Inflammatory macrophage (primary cell): ENCODE measurements around the gene RBM44.
"Not testable (repeated sequence)": the region's sequence is repeated elsewhere in the genome, so short reads cannot be mapped to it uniquely, and the experiment has no call there.

ENCODE experiments used
- DNase-seq, 2 donors: peaks; one replicate each; pipeline ENCODE4 v3.0.0-alpha.2; 2020 to 2022
- total RNA-seq, 18 experiments: gene quantifications; one replicate each; lab custom pipeline; 2026; ENCODE audit warnings: mixed read lengths in 6 of 18, inconsistent platforms in 2 of 18; lab: John Stamatoyannopoulos, UW

RBM44 gene, protein sequence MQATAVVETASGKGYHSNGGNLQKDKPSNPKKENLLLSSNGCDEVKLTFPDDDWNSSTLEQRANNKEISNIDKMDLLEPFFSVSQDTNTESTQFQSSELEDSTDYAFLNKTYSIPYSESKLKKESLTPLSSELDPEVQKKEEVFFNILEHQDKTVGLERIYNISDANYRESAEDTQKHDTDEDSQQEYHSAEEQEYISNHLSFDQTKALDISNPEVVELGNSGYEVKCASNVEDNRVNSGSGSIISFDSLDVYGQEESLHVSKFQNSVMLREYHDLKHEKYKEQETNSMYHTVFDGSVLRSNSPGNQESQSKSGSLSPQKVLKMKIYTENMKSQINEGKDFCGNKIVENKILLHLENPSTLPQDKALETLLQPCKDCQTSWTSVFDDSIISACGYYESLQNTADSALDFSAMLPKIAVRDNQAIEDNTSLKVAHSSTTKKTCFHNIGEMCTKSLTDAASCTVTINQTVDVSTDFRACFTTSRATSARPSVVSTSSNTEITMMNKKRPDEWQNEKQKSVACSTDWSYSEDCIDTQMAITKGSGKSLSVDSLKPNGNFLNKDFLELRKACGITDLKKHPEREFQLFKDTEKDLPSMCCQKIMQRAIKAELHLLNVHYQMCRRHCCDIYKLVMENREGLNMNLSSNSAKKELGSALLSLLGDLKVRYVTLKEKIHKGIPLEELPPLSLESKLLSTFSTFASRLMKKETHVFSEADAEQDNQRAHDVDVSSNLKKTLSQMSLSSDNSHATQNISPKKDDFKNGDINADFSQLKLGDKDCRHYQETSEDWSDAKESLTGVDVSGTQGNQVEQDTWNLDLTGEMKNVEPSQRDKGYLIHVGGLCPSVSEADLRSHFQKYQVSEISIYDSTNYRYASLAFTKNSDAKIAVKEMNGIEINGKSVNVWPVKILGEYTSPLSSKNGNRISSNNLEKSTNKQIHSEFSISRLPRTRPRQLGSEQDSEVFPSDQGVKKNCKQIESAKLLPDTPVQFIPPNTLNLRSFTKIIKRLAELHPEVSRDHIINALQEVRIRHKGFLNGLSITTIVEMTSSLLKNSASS
- total RNA-seq, result 0.75 to 3.8 (median 1.8) reads per million in 18 experiments

DNA sequence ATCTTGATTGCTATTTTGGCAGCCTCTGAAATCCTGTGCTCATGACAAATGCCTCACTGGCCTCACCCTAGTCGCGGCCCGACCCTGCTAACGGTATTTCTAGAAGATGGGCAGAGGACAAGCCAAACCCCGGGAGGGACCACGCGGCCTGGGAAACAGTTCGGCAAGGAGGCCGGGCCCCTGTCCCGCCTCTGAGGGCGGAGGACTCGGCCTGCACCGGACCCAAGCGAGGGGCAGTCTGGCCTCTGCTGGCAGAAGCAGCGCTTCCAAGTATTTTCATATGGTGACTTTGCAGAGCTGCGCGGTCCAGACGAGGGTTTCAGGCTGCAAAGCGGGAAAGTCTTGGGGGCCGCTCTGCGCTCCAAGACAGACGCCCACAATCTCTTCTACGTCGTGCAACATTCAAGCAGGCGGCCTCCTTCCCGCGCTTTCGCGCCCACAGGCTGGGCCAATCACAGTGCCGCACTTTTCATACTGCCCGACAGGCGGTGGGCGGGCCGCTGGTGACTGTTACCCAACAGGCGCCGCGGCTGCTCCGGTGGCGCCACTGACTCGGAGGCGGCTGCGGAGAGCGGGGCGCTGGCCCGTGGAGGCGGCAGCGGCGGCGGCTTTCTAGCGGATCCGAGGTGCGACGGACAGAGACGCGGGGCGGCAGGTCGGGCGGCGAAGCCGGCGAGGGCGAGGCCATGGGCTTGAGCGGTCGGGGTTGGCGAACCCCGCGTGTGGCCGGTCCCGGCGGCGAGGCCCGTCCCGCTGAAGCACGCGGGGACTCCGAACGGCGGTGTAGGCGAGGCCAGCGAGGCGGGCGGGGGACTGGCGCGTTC lies at the start of gene RBM44:
RBM44 (plus strand) TSS at position 544 of the 824 bp plus-strand sequence. CDS start 14,831 bp downstream, outside the sequence.
- no peak for DNase-seq

DNA sequence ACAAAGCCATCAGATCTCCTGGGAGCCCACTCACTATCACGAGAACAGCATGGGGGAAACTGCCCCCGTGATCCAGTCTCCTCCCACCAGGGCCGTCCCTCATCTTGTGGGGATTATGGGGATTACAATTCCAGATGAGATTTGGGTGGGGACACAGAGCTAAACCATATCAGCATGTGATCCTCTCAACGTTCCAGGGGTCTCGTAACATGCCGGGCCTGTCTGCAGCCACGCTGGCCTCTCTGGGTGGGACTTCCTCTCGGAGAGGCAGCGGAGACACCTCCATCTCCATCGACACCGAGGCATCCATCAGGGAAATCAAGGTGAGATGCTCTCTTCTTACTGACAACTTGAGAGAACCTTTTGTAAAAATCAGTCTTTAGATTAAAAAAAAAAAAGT lies 49.6 kb upstream of the RBM44 start:
- DNase-seq, result no peak

DNA sequence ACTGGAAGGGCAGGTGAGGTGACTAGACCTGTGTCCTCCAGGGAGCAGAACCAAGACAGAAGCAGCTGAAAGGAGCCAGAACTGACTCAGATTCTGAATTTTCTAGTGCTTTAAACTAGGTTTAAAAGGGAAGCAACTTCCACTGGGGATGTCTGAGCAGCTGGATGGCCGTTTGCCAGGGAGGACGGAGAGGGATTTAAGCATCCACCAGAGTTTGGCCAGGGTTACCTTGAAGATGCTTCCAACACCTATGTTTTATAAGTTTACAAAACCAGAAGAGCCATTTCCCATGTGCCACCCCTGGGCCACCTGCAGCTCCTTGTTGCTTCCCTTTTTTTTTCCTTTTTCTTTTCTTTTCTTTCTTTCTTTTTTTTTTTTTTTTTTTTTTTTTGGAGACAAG lies 48.6 kb upstream of the RBM44 start:
- no peak for DNase-seq

DNA sequence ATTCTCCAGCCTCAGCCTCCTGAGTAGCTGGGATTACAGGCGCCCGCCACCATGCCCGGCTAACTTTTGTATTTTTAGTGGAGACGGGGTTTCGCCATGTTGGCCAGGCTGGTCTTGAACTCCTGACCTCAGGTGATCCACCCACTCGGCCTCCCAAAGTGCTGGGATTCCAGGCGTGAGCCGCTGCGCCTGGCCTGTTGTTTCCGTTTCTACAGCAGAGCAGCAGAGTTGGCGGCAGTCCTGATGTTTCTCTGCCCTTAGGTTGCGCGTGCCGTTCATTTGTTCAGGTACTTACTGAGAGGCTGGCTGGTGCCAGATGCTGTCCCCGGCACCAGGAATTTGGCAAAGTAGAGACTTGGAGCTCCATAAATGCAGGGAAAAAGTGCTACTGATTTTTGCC lies 48.1 kb upstream of the RBM44 start:
- not testable (repeated sequence) for DNase-seq

DNA sequence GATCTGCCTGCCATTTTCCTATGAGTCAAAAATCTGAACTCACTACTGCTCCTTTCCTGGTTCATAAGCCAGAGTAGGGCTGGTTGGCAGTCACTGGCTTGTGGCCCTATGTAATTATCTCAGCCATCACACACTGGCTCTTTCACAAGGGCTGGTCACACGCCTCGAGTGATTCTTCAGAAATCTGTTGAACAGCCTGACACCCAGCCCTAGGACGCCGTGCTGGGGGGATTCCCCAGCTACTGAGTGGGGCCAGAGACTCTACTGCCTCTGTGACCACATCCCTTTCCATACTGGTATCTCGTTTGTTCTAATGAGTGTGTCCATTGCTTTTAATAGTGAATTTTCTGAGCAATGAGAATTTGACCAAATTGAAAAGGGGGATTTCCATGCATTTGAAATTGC lies 45.8 kb upstream of the RBM44 start:
- DNase-seq, result peak; percentile 77 to 94

DNA sequence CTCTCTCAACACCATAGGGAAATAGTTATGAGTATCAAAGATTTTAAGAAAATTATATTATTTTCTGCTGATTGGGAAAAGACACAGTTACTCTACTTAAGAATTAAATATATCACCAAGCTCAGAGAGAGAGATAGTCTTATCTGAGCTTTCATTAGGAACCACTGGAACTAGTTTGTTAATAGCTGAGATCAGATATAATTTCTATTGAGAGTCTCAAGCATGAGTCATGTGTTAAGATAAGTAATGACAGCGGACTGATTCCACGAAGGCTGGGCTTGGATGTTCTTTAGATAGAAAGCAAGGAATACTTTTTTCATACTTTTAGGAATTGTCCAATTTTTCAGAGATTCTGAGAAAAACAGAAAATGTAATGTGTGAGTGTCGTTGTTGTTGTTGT lies 44.4 kb upstream of the RBM44 start:
- no peak for DNase-seq

DNA sequence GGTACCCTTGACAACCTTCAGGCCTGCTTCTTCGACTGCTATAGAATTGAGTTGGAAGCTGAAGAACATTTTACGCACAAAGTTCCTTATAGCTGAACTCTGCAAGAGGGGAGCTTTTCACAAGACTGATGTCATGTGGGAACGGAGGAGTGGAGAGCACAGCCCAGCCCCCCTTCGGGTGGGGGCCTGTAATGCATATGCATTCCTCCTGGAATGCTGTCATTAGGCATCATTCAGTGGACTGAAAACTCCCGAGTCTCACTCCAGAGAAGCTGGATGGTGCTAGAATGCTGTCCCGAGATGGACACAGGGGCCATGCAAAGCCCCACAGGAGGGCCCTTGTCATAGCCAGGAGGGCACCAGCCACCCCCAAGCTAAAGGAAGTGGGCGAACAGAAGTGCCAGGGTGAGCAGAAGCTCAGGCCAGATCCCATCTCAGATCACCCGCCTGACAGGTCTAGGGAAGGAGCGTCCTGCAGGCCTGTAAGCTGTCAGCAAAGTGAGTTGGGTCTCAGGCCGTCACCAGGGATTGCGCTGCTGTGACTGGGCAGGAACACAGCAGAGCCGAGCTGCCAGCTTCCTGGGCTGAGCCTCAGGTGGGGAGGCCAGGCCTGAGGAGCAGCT lies 43.8 kb upstream of the RBM44 start:
- DNase-seq, result no peak

DNA sequence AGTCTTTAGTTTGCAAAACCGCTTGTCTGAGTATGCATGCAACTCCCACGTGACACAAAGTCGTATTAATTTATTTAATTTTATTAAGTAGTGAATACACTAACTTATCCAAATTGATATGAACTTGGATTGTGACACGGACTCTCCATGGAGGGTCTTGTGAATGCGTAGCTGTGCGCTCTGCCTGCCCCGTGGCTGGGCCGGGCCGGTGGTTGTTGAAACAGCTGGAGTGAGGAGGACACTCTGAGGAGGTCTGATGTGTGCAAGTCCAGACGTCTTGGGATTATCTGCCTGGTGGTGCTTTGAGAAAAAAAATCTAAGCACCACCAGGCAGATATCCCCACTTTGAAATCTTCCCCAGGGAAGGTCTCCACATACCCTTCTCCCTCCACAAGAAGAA lies 41.0 kb upstream of the RBM44 start:
- DNase-seq, result no peak

DNA sequence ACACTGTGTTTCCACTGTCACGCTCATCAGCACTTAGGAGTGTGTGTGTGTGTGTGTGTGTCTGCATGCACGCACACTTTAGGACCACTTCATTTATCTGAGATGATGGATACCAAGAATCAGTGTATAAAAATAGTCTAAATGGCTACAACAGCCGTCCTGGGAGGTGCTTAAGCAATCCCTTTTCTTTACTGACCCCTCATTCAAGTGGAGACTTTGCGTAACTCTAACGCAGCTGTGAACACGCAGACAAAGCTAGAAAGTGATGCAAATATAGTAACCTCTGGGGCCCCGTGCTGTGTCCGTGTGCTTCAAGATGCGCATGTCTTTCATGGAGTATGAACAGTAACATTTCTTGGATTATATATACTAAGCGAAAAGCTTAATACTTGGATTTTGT lies 40.4 kb upstream of the RBM44 start:
- DNase-seq, result no peak

DNA sequence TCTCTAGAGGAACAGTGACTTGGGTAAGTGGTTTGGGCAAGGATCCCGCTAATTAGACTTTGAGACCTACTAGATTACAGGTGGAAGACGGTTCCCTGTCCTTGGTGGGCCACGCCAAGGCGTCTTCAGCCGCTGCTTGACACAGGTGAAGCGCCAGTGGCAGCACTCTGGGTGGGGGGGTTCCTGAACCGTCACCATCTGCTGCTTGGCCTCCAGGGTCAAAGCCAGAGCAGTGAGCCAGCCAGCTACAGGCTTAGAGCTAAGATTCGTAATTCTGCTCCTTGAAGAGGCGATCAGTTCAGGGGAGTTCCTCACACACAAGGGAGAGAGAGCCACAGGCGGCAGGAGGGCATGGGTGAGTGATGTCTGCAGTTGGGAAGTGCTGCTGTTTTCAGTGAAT lies 39.4 kb upstream of the RBM44 start:
- DNase-seq, result no peak

DNA sequence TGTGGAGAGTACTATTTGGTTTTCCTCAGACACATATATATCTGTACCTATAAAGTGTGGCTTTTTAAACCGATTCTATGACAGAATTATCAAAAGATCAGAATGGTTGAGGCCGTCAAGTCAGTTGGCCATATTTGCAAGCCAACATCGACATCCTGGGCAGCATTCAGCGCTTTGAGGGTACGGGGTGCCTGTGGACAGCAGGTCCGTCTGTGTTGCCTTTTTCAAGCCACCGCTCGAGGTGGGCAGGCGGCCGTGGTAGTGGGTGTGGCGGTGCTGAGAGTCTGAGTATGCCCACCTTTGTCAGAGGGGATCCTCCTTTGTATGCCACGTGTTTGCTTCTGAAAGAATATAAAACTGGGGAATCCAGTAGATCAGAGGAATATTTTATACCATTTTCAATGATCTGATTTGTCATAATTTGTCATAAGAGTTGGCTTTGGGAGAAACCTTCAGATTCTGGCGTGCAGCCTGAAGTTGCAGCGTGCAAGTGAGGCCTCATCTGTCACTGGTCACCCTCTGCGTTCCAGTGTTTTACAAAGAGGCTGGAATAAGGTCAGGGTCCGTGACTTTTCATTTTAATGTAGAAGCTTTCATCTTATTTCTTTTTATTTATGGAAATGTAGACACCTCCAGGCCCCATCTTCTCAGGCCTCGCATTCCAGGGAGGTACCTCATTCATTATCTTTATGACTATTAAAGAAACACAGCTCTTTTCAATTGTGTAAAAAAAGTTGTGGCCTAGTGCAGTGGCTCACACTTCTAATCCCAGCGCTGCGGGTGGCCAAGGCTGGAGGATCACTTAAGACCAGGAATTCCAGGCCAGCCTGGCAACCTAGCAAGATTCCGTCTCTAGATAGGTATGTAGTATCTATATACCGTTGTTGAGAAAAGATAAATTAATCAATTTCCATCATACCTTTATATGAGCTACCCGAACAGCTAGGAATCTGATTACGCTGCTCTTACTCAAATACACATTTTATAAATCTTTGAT lies 37.8 kb upstream of the RBM44 start:
- no peak for DNase-seq

DNA sequence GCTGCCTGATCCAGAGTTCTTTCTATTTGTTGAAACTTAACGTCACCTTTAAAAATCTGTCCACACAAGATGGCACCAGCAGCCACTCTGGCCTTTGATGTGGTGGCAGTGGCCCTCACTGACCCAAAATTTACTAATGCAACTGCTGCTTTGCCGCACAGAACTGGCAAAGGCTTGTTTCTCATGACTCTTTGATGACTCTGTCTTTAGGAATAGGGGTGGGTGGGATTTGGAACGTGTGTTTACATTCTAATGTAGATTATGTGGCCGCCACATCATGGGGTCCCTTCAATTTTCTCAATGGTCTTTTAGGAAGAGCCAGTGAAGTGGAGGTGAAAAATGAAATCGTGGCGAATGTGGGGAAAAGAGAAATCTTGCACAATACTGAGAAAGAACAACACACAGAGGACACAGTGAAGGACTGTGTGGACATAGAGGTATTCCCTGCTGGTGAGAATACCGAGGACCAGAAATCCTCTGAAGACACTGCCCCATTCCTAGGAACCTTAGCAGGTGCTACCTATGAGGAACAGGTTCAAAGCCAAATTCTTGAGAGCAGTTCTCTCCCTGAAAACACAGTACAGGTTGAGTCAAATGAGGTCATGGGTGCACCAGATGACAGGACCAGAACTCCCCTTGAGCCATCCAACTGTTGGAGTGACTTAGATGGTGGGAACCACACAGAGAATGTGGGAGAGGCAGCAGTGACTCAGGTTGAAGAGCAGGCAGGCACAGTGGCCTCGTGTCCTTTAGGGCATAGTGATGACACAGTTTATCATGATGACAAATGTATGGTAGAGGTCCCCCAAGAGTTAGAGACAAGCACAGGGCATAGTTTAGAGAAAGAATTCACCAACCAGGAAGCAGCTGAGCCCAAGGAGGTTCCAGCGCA lies 36.0 kb upstream of the RBM44 start:
- not testable (repeated sequence) for DNase-seq

DNA sequence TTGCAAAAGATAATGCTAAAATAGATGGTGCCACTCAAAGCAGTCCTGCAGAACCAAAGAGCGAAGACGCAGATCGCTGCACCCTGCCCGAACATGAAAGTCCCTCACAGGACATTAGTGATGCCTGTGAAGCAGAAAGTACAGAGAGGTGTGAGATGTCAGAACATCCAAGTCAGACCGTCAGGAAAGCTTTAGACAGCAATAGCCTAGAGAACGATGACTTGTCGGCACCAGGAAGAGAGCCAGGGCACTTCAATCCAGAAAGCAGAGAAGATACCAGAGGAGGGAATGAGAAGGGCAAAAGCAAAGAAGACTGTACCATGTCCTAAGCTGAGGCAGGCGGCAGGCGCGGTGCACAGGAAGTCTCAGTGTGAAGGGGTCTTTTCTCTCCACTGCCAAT lies 34.8 kb upstream of the RBM44 start:
- DNase-seq, result no peak

DNA sequence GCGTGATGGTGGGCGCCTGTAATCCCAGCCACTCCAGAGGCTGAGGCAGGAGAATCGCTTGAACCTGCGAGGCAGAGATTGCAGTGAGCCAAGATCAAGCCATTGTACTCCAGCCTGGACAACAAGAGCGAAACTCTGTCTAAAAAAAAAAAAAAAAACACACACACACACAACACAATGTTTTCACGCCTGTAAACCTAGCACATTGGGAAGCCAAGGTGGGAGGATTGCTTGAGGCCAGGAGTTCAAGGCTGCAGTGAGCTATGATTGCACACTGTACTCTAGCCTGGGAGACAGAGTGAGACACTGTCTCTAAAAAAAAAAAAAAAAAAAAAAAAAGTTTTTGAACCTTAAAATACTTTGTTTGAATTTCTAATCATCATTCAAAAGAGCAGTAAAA lies 33.5 kb upstream of the RBM44 start:
- not testable (repeated sequence) for DNase-seq

DNA sequence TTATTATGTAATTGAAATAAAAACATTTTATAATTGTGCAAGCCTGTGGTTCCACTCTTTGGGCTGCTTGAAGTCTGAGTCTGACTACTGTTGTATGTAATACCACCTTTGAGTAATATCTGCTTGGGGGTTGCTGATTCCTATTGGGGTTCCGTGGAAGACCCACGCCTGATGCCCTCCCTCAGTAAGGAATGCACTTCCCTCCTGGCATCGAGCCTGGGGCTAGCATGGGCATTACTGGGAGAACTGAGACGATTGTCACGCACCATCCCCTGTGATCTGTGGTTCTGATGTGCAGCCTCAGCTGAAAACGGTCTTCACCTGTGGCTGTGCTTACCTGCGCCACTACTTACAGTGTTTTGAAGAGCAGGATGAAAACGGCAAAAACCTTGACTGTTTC lies 32.7 kb upstream of the RBM44 start:
- DNase-seq, result no peak

DNA sequence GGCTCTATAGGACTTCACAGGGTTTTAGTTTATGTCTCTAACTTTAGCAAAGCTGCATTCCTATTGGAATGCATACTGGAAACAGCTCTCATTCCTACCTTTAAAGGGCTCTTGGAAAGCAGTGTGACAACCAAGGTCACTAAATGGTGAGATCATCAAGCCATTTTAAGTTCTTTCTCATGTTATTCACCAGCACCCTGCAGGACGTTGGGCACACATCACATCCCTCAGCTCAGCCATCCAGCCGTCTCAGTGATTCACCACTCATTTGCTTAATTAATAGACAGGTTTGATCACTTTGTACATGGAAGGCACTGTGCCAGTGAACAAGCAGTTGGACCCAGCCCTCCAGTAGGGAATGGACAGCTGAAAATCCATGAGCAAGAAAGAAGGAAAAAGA lies 32.2 kb upstream of the RBM44 start:
- DNase-seq, result no peak

DNA sequence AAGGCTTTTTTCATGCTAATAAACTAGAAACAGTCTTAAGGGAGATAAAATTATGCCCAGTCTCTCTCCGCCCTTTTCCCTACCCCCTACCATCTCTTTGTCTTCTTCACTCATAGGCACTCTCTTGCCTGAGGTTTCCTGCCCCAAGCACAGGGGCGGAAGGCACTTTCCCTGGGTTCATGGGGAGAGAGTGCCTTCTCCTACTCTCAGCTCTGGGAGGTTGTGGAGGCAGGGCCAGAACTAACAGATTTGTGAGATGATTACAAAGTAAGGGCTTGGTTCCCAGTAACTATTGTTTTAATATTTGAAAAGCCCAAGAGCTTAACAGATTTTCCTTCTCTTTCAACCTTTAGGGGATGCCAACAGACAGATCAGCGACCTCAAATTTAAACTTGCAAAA lies 26.1 kb upstream of the RBM44 start:
- DNase-seq, result no peak

DNA sequence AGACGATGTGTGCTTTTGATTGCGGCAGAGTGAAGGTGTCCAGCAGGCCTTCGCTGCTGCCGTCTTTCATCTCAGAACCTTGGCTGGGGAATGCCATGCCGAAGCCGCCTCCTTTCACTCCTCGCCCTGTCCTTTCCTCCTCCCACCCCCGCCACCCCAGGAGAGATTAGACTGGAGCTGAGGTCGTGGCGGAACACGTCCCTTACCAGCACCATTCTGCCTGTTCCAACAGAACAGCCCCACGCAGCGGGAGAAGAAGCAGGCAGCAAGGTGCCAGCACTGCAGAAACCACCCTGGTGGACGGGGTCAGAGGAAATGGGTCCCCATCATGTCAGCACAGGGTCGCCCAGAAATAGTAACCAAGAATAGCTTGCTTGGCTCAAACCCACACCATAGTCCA lies 24.8 kb upstream of the RBM44 start:
- no peak for DNase-seq

DNA sequence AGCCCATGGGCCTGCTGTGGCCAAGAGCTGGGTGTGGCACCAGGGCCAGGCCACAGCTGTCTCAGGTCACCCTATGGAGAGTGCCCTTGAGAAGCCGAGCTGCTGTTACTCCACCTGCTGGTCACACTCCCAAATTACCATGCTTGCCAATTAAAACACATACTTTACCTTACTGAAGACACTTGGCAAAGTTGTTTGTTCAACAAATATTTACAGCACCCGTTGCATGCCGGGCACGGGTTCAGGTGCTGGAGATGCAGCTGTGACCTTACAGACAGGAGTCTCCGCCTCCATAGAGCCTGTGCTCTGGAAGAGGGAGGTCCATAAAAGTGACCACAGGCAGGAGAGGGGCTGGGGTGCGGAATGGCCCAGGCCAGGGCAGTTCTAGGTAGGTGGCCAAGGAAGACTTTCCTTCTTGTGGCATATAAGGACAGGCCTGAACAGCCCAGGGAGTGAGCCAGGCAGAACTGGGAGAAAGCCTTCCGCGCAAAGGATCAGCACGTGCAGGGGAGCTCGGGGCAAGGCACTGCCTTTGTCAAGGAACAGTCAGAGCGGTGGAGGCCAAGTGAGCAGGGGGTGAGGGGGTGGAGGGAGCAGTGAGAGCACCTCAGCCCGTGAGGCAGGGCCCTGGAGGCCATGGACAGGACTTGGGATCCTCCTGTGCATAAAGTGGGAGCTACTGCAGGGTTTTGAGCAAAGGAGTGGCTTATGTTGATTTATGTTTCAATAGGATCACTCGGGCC lies 23.6 kb upstream of the RBM44 start:
- peak; percentile 60 for DNase-seq
